AG04450 (cell line): ENCODE measurements around the gene CCL26. TPM values are rescaled to one million over a fixed set of nuclear protein-coding genes. Genes with fewer than 3 reads are reported as not detected.

Source experiments
- CTCF ChIA-PET: fragments of 300-600, 350-600 bp; formaldehyde crosslinking; extraction: SDS; loops from one replicate; lab custom pipeline; 2022; ENCODE audit warnings: antibody characterized with exemption, inconsistent platforms; lab: Charles Lee
- POLR2A ChIA-PET: fragments of 350-600 bp; formaldehyde crosslinking; extraction: SDS; loops from one replicate; lab custom pipeline; 2021; ENCODE audit warnings: antibody characterized with exemption, inconsistent platforms; lab: Yijun Ruan, JAX
- DNase-seq: peaks from one replicate; pipeline ENCODE4 v3.0.0-alpha.2; 2011; ENCODE audit warnings: low read depth, low spot score
- H3K27ac ChIP-seq: one replicate; pipeline ENCODE4 v1.5.1; 2012; ENCODE audit warnings: low read depth, low read length, control low read depth
- H3K27me3 ChIP-seq: one replicate; pipeline ENCODE4 v1.6.0; 2012; ENCODE audit warnings: low read length; ENCODE audit not compliant: control insufficient read depth, insufficient read depth
- H3K4me3 ChIP-seq: 2 replicates; pipeline ENCODE4 v1.5.1; 2011; ENCODE audit warnings: mild to moderate bottlenecking, low read depth, low read length, control low read depth
- H3K9me3 ChIP-seq: 2 replicates; pipeline ENCODE4 v1.5.1; 2012; ENCODE audit warnings: low read length; ENCODE audit not compliant: control insufficient read depth, insufficient read depth
- polyA plus RNA-seq: library from polyadenylated mRNA; depleted of rRNA; stranded (reverse); fragments of >200 nt; gene quantifications from 2 replicates; pipeline ENCODE4 v1.2.3, GENCODE V29; 2011
- TF ChIP-seq, protein P1 (sequence below): IDR thresholded peaks from 2 replicates; pipeline ENCODE4 v1.5.1; 2011; ENCODE audit warnings: low read depth, low read length, control low read depth, inconsistent platforms

The CCL26 gene
- polyA plus RNA-seq, 1 experiment: not detected

DNA sequence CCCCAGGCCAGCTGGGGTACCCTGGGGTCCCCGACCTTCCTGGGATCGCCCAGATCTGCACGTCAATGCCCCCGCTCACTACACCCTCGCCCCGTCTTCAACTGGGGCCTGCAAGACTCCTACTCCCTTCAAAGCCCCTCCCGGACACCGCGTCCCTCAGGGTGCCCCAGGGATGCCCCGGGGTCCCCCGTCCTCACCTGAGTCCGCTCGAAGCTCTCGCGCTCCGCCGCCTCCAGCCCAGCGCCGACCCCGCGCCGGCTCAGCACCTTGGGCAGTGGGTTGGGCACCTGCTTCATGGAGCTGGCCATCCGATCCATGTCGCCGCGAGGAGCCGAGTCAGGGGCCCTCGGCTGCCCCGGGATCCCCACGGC is 33.4 kb downstream of the CCL26 start, which contains the start of gene HIP1:
TSS of gene HIP1 (minus strand) at position 338 of the 371 bp plus-strand sequence. CDS start at position 317, 21 bp downstream.
- DNase-seq: no peak
- TF ChIP-seq, protein P1, sequence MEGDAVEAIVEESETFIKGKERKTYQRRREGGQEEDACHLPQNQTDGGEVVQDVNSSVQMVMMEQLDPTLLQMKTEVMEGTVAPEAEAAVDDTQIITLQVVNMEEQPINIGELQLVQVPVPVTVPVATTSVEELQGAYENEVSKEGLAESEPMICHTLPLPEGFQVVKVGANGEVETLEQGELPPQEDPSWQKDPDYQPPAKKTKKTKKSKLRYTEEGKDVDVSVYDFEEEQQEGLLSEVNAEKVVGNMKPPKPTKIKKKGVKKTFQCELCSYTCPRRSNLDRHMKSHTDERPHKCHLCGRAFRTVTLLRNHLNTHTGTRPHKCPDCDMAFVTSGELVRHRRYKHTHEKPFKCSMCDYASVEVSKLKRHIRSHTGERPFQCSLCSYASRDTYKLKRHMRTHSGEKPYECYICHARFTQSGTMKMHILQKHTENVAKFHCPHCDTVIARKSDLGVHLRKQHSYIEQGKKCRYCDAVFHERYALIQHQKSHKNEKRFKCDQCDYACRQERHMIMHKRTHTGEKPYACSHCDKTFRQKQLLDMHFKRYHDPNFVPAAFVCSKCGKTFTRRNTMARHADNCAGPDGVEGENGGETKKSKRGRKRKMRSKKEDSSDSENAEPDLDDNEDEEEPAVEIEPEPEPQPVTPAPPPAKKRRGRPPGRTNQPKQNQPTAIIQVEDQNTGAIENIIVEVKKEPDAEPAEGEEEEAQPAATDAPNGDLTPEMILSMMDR: no peak
- ChIA-PET POLR2A (no interaction called here), CTCF (interaction anchor here (1.1 kb wide), 1 partner anchor 14 kb away, joined by 3 read pairs; no protein-coding TSS in a partner anchor)
- Histone ChIP-seq H3K27ac (peak within 1 kb of the TSS; percentile 70), H3K4me3 (peak within 1 kb of the TSS; percentile 86), H3K27me3 (no peaks in the 10 kb centered on the region), H3K9me3 (no peaks in the 10 kb centered on the region; the same call in 1 of the 2 replicates)

DNA sequence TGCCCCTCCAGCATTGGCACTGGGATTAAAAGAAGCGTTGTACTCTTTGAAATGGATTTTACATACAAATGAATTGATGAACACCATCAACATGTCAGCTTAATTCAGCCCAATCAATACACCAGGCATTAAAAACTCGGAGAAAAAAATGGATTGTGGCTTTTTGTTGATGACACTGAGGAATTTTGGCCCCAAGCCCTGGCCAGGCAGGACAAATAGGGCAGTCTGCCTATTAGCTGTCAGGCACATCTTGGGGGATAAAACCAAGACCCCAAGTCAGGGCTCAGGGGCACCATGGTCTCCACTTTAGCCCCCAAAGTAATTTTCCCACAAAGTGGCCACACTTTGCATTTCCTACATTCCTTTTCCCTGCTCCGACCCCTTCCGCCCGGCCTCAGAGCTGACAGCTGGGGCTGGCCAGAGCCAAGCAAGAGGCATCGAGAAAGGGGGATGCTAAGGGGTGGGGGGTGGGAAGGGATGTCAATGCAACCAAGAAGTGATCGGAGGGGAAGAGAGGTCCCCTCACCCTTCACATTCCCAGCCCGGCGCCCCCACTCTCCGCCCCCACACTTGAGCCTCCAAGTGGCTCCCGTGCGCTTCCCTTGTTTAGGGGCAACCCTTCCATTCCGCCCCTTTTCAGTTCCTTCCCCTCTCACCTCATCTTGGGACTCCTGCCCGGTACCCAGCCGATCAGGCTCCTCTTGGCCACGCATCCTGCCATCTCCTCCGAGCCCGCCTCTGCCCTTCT is 34.0 kb downstream of the CCL26 start:
- Histone ChIP-seq H3K4me3 (peak overlapping the region; percentile 86), H3K9me3 (no peaks in the 10 kb centered on the region; the same call in 1 of the 2 replicates), H3K27ac (no peak overlapping the region), H3K27me3 (no peaks in the 10 kb centered on the region)
- TF ChIP-seq, protein P1: no peak
- DNase-seq: no peak
- POLR2A ChIA-PET: interaction anchor here (0.5 kb wide), 1 partner anchor 17 kb away, joined by 4 read pairs; no protein-coding TSS in a partner anchor
- CTCF ChIA-PET: no interaction called here

DNA sequence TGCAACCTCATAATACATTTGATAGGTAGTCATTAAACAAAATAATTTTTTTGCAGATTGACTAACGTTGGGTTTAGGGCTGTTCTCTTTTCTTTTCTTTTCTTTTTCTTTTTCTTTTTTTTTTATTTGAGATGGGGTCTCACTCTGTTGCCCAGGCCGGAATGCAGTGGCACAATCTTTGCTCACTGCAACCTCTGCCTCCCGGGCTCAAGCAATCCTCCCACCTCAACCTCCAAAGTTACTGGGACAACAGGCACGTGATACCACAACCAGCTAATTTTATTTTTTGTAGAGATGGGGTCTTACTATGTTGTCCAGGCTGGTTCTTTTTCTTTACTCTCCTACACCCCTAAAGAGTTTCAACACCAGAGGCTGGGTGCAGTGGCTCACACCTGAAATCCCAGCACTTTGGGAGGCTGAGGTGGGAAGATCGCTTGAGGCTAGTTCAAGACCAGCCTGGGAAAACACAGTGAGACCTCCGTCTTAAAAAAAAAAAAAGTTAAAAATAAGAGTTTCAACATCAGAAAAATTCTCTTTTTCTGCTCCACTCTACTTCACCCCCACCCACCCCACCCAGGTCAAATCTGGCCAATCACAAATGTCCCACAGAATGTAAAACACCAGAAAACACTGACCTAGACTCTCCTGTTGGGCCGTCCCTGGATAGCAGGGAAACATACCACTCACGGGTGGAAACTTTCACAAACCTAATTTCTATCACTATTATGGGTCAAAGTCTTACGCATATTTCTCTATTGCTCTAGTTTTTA is 36.2 kb downstream of the CCL26 start:
- Histone ChIP-seq H3K27ac (no peak overlapping the region), H3K4me3 (no peak overlapping the region), H3K9me3 (no peaks in the 10 kb centered on the region; the same call in 1 of the 2 replicates), H3K27me3 (no peaks in the 10 kb centered on the region)
- CTCF ChIA-PET: no interaction called here
- DNase-seq: no peak
- TF ChIP-seq, protein P1: no peak
- POLR2A ChIA-PET: no interaction called here

DNA sequence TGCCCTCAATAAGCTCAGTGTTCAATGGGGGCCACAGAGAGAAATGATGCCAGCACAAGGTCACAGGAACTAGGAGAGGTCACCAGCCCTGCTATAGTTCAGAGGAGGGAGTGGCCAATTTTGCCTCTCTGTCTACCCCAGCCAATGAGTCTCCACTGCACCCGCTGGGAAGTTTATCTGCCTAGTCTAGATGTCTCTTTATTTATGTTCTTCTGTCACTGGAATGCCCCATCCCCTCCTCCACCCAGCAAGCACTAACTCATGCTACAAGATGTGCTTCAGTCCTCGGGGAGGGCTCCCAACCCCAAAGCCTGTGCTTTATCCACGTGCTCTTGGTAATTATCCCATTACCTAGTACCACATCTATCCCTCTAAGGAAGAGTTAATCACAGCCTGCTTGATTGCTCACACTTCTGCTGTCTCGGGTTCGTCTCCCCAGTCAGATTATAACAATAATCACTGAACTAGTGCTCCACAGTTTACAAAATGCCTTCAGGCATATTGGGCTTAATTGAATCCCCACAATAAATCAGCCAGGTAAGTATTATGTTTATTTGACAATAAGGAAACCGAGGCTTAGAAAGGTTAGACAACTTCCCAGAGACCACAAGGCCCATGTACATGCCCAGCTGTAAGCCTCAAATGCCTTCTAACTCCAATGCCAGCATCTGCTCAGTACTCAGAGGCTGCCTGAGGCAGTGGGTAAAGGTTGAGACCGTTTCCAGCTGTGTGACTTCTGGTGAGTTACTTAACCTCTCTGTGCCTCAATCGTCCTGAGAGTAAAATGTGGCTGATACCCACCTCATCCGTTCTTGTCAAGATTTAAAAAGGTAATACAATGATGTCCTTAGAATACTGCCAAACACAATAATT is 37.2 kb downstream of the CCL26 start:
- POLR2A ChIA-PET: no interaction called here
- no peaks in the 10 kb centered on the region for H3K27me3 ChIP-seq
- no peaks in the 10 kb centered on the region; the same call in 1 of the 2 replicates for H3K9me3 ChIP-seq
- H3K4me3 ChIP-seq: no peak overlapping the region
- H3K27ac ChIP-seq: peak overlapping the region; percentile 31
- TF ChIP-seq, protein P1: no peak
- DNase-seq: no peak
- CTCF ChIA-PET: no interaction called here
